PFSK-1 (cell line): ENCODE results near the gene TERF2IP.

Experiments used
- FOXP2 ChIP-seq: optimal IDR thresholded peaks from 2 replicates; pipeline ENCODE3; 2011; ENCODE audit warnings: borderline replicate concordance, control low read depth, inconsistent platforms; ENCODE audit not compliant: insufficient read depth; ENCODE audit errors: extremely low read length, extremely low read depth
- POLR2AphosphoS5 ChIP-seq: IDR thresholded peaks from 2 replicates; pipeline ENCODE4 v1.6.1; 2012; ENCODE audit warnings: low read depth, mild to moderate bottlenecking, control low read depth, low read length, moderate library complexity
- SIN3A ChIP-seq: IDR thresholded peaks from 2 replicates; pipeline ENCODE4 v1.6.1; 2012; ENCODE audit warnings: mild to moderate bottlenecking, low read length, moderate library complexity, borderline replicate concordance; ENCODE audit not compliant: insufficient read depth
- TAF1 ChIP-seq: IDR thresholded peaks from 2 replicates; pipeline ENCODE4 v1.6.1; 2012; ENCODE audit warnings: low read length, control low read depth, borderline replicate concordance; ENCODE audit not compliant: insufficient read depth
- TF ChIP-seq, protein P1 (sequence below), 2 experiments: IDR thresholded peaks; 2 replicates each; pipeline versions ENCODE4 v1.6.1 to v1.8.0; 2011 to 2012; ENCODE audit warnings: low read depth in 2 of 2, low read length in 2 of 2, control low read depth in 1 of 2, inconsistent platforms in 1 of 2, mild to moderate bottlenecking in 1 of 2, moderate library complexity in 1 of 2; ENCODE audit not compliant: insufficient read depth in 1 of 2

TERF2IP gene

DNA sequence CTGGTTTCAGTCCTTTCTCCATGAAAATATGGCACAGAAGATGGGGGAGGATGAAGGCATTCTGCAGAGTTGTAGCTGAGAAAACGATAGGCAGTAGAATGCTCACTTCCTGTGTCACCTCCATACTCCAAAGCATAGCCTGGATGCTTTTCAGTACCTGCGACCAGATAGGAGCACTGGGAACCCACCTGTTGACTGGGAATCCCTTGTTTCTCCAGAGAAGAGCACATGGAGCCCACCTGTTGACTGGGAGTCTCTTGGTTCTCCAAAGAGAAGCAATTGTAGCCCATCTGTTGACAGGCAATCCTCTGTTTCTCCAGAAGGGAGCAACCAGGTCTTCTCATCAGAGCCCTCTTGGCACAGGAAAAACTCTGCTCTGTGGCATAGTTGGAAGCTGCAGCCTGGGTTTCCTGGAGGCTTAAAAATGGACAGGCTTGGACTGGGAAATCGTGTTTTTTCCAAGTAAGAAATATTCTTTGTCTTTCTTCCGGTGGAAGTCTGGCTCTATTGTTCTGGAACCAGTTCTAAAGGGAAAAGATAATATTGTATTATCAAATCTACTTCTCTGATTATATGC is 13.2 kb downstream of the TERF2IP start:
- no peak for TF ChIP-seq POLR2AphosphoS5
- TF ChIP-seq, protein P1, sequence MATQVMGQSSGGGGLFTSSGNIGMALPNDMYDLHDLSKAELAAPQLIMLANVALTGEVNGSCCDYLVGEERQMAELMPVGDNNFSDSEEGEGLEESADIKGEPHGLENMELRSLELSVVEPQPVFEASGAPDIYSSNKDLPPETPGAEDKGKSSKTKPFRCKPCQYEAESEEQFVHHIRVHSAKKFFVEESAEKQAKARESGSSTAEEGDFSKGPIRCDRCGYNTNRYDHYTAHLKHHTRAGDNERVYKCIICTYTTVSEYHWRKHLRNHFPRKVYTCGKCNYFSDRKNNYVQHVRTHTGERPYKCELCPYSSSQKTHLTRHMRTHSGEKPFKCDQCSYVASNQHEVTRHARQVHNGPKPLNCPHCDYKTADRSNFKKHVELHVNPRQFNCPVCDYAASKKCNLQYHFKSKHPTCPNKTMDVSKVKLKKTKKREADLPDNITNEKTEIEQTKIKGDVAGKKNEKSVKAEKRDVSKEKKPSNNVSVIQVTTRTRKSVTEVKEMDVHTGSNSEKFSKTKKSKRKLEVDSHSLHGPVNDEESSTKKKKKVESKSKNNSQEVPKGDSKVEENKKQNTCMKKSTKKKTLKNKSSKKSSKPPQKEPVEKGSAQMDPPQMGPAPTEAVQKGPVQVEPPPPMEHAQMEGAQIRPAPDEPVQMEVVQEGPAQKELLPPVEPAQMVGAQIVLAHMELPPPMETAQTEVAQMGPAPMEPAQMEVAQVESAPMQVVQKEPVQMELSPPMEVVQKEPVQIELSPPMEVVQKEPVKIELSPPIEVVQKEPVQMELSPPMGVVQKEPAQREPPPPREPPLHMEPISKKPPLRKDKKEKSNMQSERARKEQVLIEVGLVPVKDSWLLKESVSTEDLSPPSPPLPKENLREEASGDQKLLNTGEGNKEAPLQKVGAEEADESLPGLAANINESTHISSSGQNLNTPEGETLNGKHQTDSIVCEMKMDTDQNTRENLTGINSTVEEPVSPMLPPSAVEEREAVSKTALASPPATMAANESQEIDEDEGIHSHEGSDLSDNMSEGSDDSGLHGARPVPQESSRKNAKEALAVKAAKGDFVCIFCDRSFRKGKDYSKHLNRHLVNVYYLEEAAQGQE (IDR thresholded peaks at IDR 0.05; ENCODE audit: insufficient read depth in 1 of 2, low read depth in 2 of 2, low read length in 2 of 2): no peak
- TF ChIP-seq TAF1: no peak
- no peak for TF ChIP-seq FOXP2
- TF ChIP-seq SIN3A: no peak

DNA sequence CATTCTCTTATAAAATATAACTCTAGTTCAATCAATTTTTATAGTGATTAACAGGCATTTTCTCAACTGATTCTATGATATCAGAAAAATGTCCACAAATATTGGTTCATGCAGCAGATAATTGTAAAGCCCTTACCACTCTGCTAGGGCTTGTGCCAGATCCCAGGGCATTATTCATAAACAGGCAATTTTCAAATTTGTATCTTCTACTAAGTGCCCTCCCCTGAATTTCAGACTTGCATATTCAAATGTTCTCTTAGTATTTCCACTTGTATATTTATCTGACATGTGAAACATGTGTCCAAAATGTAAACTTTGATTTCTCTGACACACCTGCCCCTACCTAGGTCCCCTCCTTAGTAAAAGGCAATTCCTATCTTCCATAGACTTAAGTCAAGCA is 19.9 kb downstream of the TERF2IP start:
- TF ChIP-seq SIN3A (no peak), FOXP2 (no peak), POLR2AphosphoS5 (no peak), TAF1 (no peak)
- TF ChIP-seq, protein P1 (IDR thresholded peaks at IDR 0.05; ENCODE audit: insufficient read depth in 1 of 2, low read depth in 2 of 2, low read length in 2 of 2): no peak

DNA sequence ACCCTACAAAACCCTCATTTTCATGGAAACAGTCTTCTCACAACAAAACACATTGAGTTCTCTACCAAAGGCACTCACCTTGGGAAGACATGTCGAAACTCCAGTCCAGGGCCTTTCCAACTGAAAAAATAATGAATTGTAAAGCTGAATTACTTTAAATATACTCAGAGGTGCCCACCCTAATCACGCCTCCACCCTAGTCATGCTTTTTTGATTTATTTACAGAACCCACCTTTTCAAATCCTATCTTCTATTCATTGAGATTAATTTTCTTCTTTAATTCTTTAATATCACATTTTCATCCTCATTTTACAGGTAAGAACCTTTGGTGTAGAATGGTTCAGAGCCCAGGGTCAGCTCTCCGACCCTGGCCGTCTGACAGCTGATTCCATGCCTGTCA is 29.3 kb downstream of the TERF2IP start, which contains the start of gene CPHXL2:
Gene CPHXL2 (minus strand): TSS at position 101 of the 400 bp plus-strand sequence. CDS start 10 bp downstream, at position 91.
- TF ChIP-seq SIN3A: no peak
- no peak for TF ChIP-seq FOXP2
- TF ChIP-seq, protein P1 (IDR thresholded peaks at IDR 0.05; ENCODE audit: insufficient read depth in 1 of 2, low read depth in 2 of 2, low read length in 2 of 2): no peak
- TF ChIP-seq POLR2AphosphoS5: no peak

DNA sequence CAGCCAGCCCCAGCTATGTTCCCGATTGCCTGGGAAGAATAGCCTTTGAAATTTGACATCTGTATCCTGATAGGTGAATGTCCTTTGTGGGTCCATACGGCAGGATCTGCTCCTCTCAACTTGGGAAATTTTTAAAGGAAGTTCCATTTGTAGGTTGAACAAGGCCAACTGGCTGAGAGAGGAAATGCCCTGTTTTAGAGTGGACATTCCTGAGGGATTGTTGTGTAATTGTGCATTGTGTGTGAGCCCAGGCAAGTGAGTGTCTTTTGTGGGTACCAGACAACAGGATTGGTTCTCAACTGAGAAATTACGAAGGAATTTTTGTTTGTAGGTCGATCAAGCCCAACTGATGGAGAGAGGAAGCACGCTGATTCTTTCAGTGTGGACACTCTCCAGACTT is 31.8 kb downstream of the TERF2IP start:
- TF ChIP-seq, protein P1 (IDR thresholded peaks at IDR 0.05; ENCODE audit: insufficient read depth in 1 of 2, low read depth in 2 of 2, low read length in 2 of 2): no peak
- TF ChIP-seq SIN3A (no peak), TAF1 (no peak), POLR2AphosphoS5 (no peak), FOXP2 (no peak)

DNA sequence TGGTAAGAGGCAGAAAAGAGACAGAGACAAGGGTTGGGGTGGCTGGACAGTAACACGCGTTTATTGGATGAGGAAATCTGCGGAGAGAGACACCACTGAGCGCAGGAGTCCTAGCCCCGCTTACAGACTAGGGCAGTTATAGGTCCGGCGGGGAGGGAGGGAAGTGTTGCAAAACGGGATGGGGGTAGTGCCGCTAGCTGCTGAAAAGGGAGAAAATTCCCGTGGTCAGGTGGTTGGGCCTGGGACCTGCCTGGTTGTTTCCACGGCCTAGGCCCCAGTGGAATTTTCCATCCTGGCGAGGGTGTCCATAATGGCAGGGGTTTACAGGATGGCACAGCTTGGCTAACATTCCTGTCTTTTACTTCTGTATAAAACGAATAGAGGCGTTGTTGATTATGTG is 34.7 kb downstream of the TERF2IP start:
- TF ChIP-seq, protein P1 (IDR thresholded peaks at IDR 0.05; ENCODE audit: insufficient read depth in 1 of 2, low read depth in 2 of 2, low read length in 2 of 2): no peak
- TF ChIP-seq TAF1 (no peak), POLR2AphosphoS5 (no peak), FOXP2 (no peak), SIN3A (no peak)
